Measurements from ENCODE around the gene MYG1.

MYG1 gene

GRCh38 chr12:53289891-53290290, 9.6 kb upstream of the MYG1 start:
- H3K27ac ChIP-seq (ENCODE audit: extremely low read depth, low read depth, low read length) = no peak overlapping the region
- H3K9me3 ChIP-seq (ENCODE audit: control insufficient read depth, insufficient read depth, low read depth, low read length) = no peaks in the 10 kb centered on the region
- CTCF ChIA-PET = interaction anchor here (0.7 to 7.5 kb wide), 5 partner anchors 31 to 131 kb away, joined by 3 to 132 read pairs (median 4); partner anchors contain the start of gene AAAS
- no peak for TF ChIP-seq ZNF391 (tag by site-specific recombination; IDR thresholded peaks at IDR 0.05; ENCODE audit: borderline replicate concordance, low read depth)
- no peak overlapping the region for H3K4me3 ChIP-seq (ENCODE audit: low read depth, low read length)
- H3K4me1 ChIP-seq (ENCODE audit: control insufficient read depth, insufficient read depth, low read length) = no peaks in the 10 kb centered on the region
- peaks cover 44 to 88% of the 10 kb centered on the region in 2 experiments for H3K36me3 ChIP-seq (ENCODE audit: control insufficient read depth in 2 of 2, insufficient read depth in 1 of 2, low read length in 2 of 2)
- POLR2A ChIA-PET = interaction anchor here (0.7 kb wide), 1 partner anchor 11 kb away, joined by 3 read pairs; no protein-coding TSS in a partner anchor

- POLR2A ChIA-PET = interaction anchor here (1.0 to 1.6 kb wide), 3 partner anchors 9 to 70 kb away, joined by 3 to 7 read pairs (median 3); partner anchors contain the start of gene MYG1
Observed at GRCh38 chr12:53290661-53291060, 8.8 kb upstream of the MYG1 start.

More at GRCh38 chr12:53290661-53291060, 8.8 kb upstream of the MYG1 start:
- Histone ChIP-seq H3K4me1 (ENCODE audit: control insufficient read depth, insufficient read depth, low read length) (no peaks in the 10 kb centered on the region), H3K36me3 (ENCODE audit: control insufficient read depth in 2 of 2, insufficient read depth in 1 of 2, low read length in 2 of 2) (peaks cover 41 to 83% of the 10 kb centered on the region in 2 experiments), H3K27ac (ENCODE audit: extremely low read depth, low read depth, low read length) (no peak overlapping the region), H3K4me3 (ENCODE audit: low read depth, low read length) (no peak overlapping the region), H3K9me3 (ENCODE audit: control insufficient read depth, insufficient read depth, low read depth, low read length) (no peaks in the 10 kb centered on the region)
- TF ChIP-seq SCRT2 (tag by site-specific recombination; IDR thresholded peaks at IDR 0.05) (no peak), ZNF157 (tag by site-specific recombination; IDR thresholded peaks at IDR 0.05) (no peak), BCL6B (tag by site-specific recombination; IDR thresholded peaks at IDR 0.05) (no peak), ZNF394 (tag by site-specific recombination; IDR thresholded peaks at IDR 0.05; ENCODE audit: borderline replicate concordance) (no peak), ZNF174 (tag by site-specific recombination; IDR thresholded peaks at IDR 0.05) (no peak), KLF16 (tag by site-specific recombination; IDR thresholded peaks at IDR 0.05) (no peak), ZNF350 (tag by site-specific recombination; IDR thresholded peaks at IDR 0.05) (no peak), HIC1 (tag by site-specific recombination; IDR thresholded peaks at IDR 0.05) (no peak), ZNF645 (tag by site-specific recombination; IDR thresholded peaks at IDR 0.05) (no peak), ZNF707 (tag by site-specific recombination; IDR thresholded peaks at IDR 0.05) (no peak), ZNF660 (tag by site-specific recombination; IDR thresholded peaks at IDR 0.05) (no peak), PBX3 (CRISPR knock-in tag; IDR thresholded peaks at IDR 0.05) (no peak), ZNF530 (tag by site-specific recombination; IDR thresholded peaks at IDR 0.05; ENCODE audit: low read depth) (no peak), PATZ1 (tag by site-specific recombination; IDR thresholded peaks at IDR 0.05) (no peak), PRDM6 (tag by site-specific recombination; IDR thresholded peaks at IDR 0.05) (no peak)
- CTCF ChIA-PET = interaction anchor here (0.6 to 7.5 kb wide), 4 partner anchors 30 to 176 kb away, joined by 4 to 132 read pairs (median 8); partner anchors contain the start of gene AAAS

Measured in HEK293 (cell line).